PC-3 (cell line): ENCODE results near the gene KCNQ1OT1.

ENCODE experiments used
- EZH2 ChIP-seq: fragments of 300-600 bp; sonication (generic); IDR thresholded peaks from one replicate; pipeline ENCODE4 v1.6.1; 2017; ENCODE audit warnings: antibody characterized with exemption, mild to moderate bottlenecking, low read length; ENCODE audit not compliant: unreplicated experiment
- EZH2phosphoT487 ChIP-seq: fragments of 300-600 bp; sonication (generic); IDR thresholded peaks from 2 replicates; pipeline ENCODE4 v1.6.1; 2018; ENCODE audit warnings: mild to moderate bottlenecking, antibody characterized with exemption, low read length, borderline replicate concordance
- TF ChIP-seq, protein P1 (sequence below): fragments of 300-600 bp; sonication (generic); conservative IDR thresholded peaks from 2 replicates; pipeline ENCODE4 v1.5.1; 2017; ENCODE audit warnings: antibody characterized with exemption, low read depth, mild to moderate bottlenecking, low read length

DNA sequence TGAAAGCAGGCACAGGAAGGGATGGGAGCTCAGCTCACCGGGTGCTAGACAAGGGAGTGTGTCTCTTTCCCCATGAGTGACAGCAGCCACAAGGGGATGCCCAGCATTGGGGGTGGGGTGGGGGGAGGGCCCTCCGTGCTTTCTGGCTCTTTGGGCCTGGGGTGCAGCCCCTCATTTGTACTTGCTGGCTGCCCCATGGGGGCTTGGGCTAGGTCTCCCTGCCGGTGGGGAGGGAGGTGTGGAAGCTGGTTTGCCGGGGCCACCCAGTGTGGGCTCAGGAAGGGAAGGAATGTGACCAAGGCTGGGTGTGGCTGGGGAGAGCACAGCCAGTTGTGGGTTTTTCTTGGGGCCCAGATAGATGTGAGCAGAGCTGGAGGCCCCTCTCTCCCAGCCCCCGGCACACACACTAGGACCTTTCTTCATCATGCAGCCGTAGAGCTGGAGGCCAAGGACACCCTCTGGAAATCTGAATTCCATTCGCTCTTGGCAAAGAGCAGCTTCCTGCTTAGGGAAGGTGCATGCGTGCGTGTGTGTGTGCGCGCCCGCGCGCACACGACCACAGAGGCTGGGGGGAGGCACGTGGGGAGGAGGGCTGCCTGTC lies 25.8 kb downstream of the KCNQ1OT1 start:
- TF ChIP-seq, protein P1, sequence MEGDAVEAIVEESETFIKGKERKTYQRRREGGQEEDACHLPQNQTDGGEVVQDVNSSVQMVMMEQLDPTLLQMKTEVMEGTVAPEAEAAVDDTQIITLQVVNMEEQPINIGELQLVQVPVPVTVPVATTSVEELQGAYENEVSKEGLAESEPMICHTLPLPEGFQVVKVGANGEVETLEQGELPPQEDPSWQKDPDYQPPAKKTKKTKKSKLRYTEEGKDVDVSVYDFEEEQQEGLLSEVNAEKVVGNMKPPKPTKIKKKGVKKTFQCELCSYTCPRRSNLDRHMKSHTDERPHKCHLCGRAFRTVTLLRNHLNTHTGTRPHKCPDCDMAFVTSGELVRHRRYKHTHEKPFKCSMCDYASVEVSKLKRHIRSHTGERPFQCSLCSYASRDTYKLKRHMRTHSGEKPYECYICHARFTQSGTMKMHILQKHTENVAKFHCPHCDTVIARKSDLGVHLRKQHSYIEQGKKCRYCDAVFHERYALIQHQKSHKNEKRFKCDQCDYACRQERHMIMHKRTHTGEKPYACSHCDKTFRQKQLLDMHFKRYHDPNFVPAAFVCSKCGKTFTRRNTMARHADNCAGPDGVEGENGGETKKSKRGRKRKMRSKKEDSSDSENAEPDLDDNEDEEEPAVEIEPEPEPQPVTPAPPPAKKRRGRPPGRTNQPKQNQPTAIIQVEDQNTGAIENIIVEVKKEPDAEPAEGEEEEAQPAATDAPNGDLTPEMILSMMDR, result no peak
- TF ChIP-seq EZH2 (no peak), EZH2phosphoT487 (no peak)
